Activated gamma-delta T cell treated with anti-CD3 and anti-CD28 coated beads, Interleukin-2, amount 50 U/mL, for 16 hours (primary cell): ENCODE results near the gene MBD6.
"Not testable (repeated sequence)": the region's sequence is repeated elsewhere in the genome, so short reads cannot be mapped to it uniquely, and the experiment has no call there.

Experiments used
- DNase-seq: peaks from one replicate; pipeline ENCODE4 v3.0.0-alpha.2; 2020; ENCODE audit warnings: low read depth

The MBD6 gene

DNA sequence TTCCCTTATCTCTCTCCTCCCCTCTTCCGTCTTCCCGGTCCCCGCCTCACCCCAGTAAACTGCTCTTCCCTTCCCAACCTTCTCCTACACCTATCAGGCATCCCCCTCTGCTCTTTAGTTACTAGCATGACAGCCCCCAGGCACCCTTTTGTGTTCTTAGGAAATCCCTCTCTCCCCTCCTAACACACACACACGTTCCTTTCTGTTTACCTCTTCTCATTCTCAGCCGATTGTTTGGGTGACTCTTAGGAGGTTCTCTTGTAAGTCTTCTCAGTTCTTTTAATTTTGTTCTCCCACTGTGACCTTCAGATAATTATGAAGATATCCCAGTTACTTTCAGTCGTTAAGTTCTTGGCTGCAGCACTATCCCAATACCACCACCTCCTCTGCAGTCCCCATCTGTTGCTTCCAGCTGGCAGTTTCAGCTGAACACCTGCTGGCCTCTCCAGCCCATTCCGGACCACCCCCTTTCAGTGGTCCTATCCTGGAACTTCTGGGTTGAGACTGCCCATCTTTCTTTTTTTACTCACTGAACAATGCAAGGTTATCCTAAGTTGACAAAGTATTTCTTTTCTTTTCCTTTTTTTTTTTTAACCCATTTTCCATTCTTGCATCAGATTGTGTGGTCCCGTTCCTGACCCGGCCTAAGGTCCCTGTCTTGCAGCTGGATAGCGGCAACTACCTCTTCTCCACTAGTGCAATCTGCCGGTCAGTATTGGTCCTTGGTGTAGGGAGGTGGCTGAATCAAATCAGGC lies 34.0 kb upstream of the MBD6 start:
- no peak for DNase-seq

DNA sequence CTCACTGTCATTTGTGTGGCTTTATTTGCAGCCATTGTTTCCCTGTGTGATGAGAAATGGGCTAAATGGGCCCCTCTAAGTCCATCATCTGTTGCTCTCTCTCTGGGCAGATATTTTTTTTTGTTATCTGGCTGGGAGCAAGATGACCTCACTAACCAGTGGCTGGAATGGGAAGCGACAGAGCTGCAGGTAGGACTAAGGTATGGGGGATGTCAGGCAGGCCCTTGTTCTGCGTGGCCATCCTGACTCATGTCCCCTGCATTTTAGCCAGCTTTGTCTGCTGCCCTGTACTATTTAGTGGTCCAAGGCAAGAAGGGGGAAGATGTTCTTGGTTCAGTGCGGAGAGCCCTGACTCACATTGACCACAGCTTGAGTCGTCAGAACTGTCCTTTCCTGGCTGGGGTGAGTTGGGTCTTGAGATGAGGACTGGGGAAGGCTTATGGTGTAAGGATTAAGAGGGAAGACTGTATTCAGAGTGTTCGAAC lies 33.4 kb upstream of the MBD6 start:
- DNase-seq: no peak

DNA sequence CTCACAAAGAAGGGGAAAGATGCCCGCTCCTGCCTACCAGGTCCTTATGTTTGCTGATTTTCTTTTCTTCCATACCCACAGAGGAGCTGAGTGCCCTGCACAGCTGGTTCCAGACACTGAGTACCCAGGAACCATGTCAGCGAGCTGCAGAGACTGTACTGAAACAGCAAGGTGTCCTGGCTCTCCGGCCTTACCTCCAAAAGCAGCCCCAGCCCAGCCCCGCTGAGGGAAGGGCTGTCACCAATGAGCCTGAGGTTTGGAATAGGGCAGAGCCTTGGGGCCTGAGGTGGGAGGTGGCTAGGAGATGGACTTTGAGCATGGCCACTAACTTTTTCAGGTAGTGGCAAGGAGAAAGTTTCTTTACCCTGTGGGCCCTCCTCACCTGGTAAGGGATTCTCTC lies 32.5 kb upstream of the MBD6 start:
- DNase-seq: no peak

DNA sequence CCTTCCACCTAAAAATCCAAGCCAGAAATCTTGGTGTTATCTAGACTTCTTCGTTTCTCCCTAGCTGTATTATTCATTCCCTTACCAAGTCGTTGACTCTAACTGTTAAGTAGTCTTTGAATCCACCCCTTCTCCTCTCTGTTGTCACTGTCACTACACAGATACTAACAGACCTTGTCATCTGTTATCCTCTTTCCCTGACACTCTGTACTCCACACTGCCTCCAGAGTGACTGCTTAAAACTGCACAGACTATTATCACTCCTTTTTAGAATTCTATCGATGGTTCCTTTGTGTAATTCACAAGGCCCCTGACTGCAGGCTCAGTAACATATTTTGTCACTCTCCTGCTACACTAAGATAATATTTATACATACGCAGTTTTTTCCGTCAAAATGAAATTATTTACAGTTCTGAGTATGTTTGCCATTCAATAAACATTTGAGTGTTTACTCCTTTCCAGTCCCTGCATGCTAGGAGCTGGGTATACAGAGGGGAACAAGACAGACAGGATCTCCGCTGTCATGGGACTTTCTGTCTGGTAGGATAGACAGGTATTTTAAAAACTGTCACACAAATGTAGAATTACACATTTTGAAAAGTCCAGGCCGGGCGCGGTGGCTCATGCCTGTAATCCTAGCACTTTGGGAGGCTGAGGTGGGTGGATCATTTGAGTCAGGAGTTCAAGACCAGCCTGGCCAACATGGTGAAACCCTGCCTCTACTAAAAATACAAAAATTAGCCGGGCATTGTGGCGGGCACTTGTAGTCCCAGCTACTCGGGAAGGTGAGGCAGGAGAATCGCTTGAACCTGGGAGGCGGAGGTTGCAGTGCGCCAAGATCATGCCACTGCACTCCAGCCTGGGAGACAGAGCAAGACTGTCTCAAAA lies 31.0 kb upstream of the MBD6 start:
- no peak for DNase-seq

DNA sequence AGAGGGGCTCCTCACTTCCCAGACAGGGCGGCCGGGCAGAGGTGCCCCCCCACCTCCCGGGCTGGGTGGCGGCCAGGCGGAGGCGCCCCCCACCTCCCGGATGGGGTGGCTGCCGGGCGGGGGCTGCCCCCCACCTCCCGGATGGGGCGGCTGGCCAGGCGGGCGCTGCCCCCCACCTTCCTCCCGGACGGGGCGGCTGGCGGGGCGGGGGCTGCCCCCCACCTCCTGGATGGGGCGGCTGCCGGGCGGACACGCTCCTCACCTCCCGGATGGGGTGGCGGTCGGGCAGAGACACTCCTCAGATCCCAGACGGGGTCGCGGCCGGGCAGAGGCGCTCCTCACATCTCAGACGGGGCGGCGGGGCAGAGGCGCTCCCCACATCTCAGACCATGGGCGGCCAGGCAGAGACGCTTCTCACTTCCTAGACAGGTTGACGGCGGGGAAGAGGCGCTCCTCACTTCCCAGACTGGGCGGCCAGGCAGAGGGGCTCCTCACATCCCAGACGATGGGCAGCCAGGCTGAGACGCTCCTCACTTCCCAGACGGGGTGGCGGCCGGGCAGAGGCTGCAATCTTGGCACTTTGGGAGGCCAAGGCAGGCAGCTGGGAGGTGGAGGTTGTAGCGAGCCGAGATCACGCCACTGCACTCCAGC lies 27.4 kb upstream of the MBD6 start:
- not testable (repeated sequence) for DNase-seq

DNA sequence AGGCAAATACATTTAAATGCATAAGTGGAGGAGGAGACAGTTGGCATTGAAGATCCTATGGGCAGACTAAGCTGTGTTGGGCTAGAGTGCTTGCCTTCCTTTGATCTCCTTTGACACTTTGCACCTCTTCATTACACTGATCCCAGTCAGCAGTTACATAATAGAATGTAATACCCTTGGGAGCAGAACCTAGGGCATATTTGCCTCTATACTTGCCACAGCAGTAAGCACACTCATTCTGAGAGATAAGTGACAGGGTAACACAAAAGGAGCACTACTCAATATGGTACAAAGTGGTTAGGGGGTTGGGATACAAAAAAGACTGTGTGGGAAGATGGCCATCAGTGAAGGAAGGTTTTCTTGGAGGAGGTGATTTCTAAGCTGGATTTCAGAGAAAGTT lies 25.8 kb upstream of the MBD6 start:
- no peak for DNase-seq

DNA sequence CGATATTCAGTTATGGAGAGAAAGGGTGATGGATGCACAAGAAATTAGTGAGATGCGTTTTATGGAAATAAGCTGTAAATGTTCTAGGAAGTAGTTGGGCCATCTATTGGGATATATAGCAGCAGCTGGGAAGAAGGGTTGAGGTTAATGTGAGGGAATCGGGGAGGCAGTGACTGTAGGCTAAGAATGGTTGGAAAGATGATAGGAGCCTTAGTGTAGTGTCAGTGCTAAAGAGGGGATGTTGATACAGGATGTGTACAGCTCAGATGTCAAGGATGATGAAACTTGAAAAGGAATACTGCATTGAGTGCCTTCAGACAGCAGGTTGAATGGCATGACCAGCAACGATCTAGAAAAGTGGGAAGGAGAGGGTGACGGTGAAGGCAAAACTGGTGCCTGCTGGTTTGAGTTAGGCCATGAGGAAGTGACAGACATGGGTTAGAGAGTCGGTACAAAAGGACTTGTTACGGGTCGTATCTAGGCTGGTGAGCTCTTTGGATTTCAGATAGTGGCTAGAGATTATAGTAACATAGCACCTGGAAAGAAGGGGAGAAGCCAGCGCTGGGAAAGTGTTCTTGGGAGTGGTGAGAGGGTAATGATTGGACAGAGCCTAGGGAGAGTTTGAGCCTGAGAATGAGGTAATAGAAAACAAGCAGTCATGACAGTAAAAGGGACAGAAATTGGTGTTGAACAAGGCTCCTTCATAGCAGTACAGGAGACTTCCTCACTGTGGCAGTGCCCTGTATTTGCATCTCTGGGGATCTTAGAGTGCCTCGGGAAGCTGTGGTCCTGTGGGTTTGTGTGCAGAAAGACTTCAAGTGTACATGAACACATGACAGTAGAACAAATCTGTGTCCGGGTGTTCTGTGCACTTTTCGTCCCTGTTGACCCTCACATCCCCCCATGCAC lies 25.1 kb upstream of the MBD6 start:
- no peak for DNase-seq

DNA sequence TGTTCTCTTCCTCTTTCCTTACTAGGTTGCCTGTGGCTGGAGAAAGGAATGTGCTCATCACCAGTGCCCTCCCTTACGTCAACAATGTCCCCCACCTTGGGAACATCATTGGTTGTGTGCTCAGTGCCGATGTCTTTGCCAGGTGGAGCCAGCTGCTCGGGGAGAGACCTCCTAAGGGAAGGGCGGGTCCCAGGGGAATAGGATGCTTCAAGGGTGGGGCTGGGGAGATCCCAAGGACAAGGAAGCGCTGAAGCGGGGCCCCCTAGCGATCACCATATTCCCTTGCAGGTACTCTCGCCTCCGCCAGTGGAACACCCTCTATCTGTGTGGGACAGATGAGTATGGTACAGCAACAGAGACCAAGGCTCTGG lies 24.5 kb upstream of the MBD6 start:
- DNase-seq: no peak

DNA sequence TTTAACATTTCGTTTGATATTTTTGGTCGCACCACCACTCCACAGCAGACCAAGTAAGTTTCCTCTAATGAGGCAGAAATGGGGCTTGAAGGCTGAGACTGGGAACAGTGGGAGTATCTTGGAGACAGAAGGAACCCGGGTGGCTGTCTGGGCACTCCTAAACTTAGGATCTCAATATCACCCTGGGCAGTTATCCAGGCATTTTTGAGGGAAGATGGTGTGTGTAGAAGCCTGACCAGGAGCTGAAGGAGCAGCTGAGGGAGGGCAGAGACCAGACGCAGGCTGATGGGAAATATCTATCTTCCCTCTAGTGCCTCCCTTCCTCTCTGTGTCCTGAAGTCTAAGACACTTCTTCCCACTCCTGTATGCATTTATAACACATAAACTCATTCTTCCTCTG lies 24.1 kb upstream of the MBD6 start:
- no peak for DNase-seq

DNA sequence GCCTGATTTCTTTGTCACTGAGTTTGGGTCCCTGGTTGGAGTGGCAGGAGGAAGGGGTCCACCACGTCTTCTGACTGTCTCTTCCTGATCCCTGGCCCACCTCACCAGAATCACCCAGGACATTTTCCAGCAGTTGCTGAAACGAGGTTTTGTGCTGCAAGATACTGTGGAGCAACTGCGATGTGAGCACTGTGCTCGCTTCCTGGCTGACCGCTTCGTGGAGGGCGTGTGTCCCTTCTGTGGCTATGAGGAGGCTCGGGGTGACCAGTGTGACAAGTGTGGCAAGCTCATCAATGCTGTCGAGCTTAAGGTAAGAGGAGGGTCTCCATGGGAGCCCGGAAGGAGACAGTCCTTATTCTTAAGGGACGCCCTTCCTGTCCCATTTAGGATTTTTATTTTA lies 22.4 kb upstream of the MBD6 start:
- no peak for DNase-seq

DNA sequence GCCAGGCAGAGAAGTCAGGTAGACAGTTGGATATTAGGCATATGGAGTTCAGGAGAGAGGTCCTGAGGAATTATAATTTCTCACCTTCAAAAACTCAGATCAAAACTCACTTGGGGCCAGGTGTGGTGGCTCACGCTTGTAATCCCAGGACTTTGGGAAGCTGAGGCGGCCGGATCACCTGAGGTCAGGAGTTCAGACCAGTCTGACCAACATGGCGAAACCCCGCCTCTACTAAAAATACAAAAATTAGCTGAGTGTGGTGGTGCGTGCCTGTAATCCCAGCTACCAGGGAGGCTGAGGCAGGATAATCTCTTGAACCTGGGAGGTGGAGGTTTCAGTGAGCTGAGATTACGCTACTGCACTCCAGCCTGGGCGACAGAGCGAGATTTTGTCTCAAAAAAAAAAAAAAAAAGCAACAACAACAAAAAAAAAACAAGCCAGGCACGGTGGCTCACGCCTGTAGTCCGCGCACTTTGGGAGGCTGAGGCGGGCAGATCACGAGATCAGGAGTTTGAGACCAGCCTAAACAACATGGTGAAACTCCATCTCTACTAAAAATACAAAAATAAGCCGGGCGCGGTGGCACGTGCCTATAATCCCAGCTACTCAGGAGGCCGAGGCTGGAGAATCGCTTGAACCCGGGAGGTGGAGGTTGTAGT lies 20.2 kb upstream of the MBD6 start:
- DNase-seq: not testable (repeated sequence)

DNA sequence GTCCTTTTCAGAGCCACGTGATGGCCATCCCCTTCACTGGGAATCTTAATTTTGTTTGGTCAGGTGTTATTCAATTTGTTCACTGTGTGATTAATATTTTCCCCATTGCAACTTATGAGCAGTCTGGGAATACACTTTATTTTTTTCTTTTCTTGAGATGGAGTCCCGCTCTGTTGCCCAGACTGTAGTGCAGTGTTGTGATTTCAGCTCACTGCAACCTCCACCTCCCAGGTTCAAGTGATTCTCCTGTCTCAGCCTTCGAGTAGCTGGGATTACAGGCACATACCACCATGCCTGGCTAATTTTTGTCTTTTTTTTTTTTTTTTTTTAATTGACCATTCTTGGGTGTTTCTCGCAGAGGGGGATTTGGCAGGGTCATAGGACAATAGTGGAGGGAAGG lies 16.1 kb upstream of the MBD6 start:
- not testable (repeated sequence) for DNase-seq

DNA sequence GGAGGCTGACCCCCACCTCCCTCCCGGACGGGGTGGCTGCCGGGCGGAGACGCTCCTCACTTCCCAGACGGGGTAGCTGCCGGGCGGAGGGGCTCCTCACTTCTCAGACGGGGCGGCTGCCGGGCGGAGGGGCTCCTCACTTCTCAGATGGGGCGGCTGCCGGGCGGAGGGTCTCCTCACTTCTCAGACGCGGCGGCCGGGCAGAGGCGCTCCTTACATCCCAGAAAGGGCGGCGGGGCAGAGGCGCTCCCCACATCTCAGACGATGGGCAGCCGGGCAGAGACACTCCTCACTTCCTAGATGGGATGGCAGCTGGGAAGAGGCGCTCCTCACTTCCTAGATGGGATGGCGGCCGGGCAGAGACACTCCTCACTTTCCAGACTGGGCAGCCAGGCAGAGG lies 14.8 kb upstream of the MBD6 start:
- not testable (repeated sequence) for DNase-seq

DNA sequence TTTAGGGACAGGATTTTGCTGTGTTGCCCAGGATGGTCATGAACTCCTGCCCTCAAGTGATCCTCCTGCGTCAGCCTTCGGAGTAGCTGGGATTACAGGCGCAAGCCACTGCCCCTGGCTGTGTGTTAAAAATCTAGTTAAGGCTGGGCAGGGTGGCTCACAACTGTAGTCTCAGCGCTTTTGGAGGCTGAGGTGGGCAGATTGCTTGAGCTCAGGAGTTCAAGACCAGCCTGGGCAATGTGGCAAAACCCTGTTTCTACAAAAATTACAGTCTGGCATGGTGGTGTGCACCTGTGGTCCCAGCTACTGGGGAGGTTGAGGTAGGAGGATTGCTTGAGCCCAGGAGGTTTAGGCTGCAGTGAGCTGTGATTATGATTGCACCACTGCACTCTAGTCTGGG lies 11.5 kb upstream of the MBD6 start:
- no peak for DNase-seq

DNA sequence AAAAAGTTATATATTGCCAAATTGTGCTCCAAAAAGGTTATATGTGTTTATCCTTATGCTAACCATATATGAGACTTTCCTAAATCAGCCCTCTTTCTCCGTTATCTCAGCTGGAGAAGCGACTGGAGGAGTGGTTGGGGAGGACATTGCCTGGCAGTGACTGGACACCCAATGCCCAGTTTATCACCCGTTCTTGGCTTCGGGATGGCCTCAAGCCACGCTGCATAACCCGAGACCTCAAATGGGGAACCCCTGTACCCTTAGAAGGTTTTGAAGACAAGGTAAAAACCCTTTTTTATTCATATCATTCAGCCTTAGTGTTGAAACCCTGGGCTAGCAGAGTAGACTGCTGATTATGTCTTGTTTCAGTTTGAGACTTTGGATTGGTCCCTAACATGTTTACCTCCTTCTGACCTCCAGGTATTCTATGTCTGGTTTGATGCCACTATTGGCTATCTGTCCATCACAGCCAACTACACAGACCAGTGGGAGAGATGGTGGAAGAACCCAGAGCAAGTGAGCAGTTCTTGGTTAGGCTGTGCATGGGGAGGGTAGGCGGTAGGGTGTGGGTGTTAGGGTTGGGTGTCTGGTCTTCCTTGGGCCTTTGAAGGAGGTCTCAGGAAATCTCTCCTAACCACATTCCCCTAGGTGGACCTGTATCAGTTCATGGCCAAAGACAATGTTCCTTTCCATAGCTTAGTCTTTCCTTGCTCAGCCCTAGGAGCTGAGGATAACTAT lies 10.9 kb upstream of the MBD6 start:
- DNase-seq: no peak

DNA sequence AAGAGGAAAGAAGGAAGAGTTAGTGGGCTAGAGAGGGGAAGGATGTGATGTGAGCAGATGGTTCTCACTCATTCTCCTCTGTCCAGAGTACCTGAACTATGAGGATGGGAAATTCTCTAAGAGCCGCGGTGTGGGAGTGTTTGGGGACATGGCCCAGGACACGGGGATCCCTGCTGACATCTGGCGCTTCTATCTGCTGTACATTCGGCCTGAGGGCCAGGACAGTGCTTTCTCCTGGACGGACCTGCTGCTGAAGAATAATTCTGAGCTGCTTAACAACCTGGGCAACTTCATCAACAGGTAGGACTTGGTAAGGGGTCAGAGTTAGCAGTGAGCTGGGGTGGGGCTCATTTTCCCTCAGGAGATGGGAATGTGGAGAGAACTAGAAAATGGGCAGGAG lies 10.0 kb upstream of the MBD6 start:
- no peak for DNase-seq

DNA sequence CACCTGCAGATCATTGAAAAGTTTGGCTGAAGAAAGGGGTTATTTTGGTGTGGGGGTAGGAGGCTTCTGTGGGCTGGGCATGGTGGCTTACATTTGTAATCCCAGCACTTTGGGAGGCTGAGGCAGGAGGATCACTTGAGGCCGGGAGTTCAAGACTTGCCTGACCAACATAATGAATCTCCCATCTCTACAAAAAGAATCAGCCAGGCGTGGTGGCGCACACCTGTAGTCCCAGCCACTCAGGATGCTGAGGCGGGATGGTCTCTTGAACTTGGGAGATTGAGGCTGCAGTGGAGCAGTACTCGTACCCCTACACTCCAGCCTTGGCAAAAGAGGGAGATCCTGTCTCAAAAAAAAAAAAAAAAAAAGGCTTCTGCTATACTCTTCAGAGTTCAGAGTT lies 9.4 kb upstream of the MBD6 start:
- no peak for DNase-seq

DNA sequence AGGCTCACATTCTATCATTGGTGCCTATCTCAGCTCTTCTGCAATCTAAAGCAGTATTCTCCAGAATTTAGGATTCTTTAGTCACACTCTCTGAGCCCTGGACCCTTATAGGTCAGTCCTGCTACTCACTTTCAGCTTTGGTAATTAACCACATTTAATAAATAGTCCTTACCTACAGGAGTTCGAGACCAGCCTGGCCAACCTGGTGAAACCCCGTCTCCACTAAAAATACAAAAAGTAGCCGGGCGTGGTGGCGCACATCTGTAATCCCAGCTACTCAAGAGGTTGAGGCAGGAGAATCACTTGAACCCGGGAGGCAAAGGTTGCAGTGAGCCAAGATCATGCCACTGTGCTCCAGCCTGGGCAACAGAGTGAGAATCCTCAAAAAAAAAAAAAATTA lies 8.9 kb upstream of the MBD6 start:
- DNase-seq: not testable (repeated sequence)

DNA sequence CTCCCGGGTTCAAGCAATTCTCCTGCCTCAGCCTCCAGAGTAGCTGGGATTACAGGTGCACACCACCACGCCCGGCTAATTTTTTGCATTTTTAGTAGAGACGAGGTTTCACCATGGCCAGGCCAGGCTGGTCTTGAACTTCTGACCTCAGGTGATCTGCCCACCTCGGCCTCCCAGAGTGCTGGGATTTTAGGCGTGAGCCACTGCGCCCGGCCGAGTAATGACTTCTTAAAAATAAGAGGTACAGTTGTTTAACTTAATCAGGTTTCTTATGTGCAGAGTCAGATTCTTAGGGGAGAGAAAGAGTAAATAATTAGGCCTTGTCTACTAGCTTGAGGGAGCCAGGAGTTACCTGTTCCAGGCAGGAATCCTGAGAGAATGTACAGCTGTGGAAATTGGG lies 8.4 kb upstream of the MBD6 start:
- DNase-seq: not testable (repeated sequence)

DNA sequence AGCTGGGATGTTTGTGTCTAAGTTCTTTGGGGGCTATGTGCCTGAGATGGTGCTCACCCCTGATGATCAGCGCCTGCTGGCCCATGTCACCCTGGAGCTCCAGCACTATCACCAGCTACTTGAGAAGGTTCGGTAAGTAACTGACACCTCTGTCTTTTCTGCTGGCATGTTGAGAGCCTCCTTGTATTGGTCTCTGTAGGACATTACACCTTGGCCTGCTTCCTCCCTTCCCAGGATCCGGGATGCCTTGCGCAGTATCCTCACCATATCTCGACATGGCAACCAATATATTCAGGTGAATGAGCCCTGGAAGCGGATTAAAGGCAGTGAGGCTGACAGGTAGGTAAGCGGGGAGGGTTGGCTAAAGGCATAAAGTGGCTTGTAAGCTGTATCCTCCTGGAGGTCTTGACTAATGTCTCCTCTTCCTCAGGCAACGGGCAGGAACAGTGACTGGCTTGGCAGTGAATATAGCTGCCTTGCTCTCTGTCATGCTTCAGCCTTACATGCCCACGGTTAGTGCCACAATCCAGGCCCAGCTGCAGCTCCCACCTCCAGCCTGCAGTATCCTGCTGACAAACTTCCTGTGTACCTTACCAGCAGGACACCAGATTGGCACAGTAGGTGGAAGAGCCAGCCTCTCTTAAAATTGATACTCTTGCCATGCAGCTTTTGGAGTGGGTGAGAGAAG lies 7.8 kb upstream of the MBD6 start:
- no peak for DNase-seq
